SHP77 treated with DMSO at 0.1 percent for 48 hours (cell line): Measurements from ENCODE around the gene TRABD2A.

ENCODE experiments used
- DNase-seq: peaks from one replicate; lab custom pipeline; 2025; lab: John Stamatoyannopoulos, UW

Gene TRABD2A

DNA sequence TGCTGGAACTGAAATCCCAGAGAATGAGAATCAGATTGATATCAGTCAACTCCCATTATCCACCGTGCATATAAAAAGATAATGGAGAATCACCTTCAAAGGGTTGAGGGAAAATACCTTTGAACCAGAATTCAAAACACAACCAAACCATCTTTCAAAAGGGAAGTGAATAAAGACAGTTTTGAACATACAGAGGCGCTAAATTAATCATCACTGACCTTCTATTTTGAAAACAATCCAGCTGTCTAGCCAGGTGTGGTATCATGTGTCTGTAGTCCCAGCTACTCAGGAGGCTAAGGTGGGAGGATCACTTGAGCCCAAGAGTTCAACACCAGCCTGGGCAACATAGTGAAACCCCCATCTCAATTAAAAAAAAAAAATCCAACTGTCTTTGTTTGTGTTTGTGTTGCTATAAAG lies 63.6 kb downstream of the TRABD2A start:
- no peak for DNase-seq

DNA sequence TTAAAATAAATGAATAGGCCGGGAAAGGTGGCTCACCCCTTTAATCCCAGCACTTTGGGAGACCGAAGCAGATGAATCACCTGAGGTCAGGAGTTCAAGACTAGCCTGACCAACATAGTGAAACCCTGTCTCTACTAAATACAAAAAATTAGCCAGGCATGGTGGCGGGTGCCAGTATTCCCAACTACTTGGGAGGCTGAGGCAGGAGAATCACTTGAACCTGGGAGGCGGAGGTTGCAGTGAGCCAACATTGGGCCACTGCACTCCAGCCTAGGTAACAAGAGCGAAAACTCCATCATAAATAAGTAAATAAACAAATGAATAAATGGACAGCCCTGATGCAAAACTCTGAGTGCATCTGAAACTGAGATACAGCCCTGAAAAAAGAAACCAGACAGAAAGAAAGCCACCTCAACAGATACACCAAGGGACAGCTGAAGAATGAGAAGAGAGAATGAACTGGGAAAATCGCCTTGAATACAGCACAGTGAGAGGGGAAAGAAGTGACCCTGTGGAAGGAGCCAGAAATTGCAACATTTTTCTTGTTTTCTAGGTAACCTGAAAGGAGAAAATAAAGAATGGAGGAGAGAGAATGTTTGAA lies 64.4 kb downstream of the TRABD2A start:
- DNase-seq = no peak

DNA sequence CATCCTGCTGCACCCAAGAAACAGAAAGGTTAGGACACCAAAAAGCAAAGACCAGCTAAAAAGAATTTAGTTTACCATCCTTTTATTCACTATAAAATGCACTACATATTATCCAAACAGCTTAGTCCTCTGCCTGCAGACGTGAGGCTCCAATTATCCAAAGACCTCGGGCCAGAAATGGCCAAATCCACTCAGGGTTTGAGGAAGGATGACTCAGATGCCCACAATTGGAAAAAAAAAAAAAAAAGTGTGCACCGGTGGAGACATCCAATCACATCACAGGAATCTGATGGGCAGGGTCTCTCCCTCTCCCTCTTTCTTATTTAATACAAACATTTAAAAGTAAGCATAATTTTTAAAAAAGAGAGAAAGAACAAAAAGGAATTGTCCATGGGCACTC lies 65.7 kb downstream of the TRABD2A start:
- no peak for DNase-seq

DNA sequence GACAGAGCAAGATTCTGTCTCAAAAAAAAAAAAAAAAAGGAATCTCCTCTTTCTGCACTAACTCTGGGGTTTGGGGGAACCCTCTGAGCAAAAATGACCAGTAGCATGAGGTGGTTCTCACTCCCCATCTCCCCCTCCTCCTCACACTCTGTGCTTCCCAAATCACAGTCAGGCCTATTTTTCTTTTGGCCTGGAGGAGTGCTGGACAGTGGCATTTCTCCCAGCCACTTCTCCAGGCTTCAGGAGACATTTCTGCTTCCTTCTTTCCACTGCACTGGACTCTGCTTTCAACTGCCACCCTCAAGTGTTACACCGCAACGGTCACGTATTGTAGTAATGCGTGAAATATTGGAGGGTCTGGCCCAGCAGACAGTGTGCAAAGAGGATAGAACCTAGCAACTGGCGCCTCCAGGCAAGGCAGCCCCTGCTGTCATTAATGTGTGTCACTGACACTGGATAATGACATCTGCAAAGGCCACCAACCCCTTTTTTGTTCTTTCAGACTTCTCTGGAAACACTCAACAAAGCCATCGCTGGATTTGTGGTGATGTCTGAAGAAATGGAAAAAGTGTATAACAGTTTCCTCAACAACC lies 68.9 kb downstream of the TRABD2A start:
- DNase-seq = no peak

DNA sequence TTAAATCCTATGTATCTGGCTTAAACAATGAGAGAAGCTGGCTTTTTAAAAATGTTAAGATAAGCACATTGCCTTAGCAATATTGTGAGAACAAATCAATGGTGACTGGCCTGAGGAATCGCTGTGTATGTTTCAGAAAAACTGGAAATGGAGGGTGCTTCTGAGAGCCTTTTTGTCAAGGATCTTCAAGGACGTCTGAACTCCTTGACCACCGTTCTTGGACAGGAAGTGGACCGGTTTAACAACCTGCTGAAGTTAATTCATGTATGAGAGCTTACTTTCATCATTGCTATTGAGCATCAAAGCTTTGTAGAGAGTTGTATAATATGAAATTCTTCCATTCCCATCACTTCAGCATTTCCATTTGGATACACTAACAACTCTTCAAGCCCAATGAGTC lies 72.6 kb downstream of the TRABD2A start:
- no peak for DNase-seq

DNA sequence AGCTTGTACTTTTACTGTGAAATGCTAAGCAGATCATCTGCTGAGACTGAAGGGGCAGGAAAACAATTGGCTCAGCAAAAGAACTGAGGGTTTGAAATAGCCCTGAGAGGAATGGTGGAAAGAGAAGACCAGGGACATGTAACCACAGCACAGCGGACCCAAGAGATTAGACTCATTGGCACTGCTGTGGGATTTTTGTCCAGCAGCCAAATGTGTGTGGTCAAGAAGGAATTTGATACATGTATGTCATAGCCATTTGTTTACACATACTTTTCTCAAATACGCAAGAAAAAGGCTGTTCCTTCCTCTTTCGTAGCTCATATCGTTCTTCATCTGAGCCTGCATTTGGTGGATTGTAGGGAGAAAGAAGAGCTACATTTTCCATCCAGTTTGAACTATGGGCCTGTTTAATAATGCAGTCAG lies 73.8 kb downstream of the TRABD2A start:
- DNase-seq = no peak

DNA sequence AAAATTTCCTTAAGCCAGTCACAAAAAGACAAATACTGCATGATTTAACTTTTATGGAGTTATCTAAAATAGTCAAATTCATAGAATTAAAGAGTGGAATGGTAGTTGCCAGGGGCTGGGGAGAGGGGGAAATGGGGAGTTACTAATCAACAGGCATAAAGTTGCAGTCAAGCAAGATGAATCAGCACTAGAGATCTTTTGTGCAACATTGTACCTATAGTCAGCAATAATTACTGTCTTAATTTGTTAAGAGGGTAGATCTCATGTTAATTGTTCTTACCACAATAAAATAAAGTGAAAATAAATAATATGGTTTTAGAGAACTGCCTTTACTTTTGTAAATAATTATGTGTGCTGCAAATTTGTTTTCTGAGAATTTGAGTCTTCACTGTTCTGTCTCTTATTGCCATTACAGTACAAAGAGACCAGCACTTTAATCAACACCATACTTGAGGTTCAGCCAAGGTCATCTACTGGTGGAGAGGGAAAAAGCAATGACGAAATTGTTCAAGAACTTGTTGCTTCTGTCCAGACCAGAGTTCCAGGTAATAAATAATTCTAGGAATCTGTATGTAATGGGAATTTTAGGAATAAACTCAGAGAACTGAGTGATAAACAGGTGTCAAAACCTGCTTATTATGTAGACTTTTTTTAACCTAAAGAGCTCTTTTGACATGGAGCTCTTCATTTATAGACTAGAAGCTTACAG lies 75.5 kb downstream of the TRABD2A start:
- no peak for DNase-seq

DNA sequence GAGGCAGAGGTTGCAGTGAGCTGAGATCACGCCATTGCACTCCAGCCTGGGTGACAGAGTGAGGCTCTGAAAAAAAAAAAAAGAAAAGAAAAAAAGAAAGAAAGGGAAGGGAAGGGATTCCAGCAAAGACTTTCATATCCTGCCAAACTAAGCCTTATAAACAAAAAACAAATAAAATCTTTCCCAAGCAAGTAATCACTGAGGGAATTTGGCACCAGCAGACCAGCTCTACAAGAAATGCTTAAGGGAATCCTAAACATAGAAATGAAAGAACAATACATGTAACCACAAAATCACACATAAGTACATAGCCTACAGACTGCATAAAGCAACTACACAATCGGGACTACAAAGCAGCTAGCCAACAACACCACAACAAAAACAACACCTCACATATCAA lies 79.1 kb downstream of the TRABD2A start:
- no peak for DNase-seq

DNA sequence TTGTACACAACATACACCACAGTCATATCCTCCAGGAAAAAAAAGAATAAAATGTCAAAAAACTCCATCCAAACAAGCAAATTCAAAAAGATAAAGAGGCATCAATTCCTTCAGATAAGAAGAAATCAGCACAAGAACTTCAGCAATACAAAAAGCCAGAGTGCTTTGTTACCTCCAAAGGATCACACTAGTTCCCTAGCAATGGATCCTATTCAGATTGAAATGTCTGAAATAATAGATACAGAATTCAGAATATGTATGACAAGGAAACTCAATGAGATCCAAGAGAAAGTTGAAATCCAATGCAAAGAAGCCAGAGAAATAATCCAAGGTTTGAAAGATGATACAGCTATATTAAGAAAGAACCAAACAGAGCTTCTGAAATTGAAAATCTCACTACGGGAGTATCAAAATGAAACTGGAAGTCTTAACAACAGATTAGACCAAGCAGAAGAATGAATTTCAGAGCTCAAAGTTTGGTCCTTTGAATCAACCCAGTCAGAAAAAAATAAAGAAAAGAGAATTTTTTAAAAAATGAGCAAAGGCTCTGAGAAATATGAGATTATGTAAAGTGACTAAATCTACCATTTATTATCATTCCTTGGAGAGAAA lies 80.6 kb downstream of the TRABD2A start:
- DNase-seq = no peak

DNA sequence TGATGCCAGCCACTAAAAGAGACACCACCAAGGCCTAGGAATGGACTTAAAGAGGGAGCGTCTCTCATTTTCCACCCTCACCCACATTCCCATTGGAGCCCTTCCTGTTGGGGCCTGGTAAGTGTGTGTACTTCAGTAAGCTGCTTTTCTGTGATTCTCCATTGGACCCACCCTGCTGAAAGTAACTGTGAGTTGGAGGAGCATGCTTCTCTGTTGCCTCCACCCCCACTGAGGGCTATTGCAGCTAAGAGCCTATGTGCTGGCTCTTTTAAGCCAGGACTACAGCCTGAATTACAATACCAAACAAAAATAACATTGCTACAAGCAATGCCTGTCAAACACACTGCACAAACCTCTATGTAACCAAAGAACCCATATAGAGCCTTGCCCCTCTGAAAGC lies 81.1 kb downstream of the TRABD2A start:
- DNase-seq = no peak

DNA sequence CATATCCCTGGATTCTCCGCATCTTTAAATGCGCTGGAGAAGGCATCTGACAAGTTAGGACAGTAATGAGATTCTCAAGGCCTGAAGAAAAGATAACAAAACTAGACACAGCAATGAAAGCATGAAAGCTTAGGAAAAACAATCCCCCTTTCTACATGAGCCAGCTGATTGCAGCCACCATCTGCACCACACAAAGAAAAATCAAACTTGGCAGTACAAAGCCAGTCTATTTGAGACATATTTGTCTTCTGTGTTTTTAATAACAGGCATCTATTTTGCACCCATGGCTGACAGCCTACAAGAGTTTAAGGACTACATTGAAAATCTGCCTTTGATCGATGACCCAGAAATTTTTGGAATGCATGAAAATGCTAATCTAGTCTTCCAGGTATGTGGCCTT lies 83.6 kb downstream of the TRABD2A start:
- DNase-seq = no peak

DNA sequence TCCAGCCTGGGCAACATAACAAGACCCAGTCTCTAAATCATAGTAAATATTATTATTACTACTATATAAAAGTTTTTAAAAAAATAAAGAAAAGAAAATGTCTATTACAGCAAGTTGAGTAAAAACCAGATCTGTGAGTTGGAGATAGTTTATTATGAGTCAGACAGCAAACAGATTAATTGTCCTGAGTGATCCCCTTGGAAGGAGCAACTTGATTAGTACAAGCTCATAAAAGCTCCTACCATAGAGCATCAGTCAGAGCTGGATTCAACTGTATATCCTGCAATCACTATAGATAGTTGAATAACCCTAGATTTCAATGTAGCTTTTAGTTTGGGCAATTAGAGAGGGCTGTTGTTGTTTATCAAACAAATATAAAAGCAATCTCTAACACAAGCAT lies 84.1 kb downstream of the TRABD2A start:
- DNase-seq = no peak

DNA sequence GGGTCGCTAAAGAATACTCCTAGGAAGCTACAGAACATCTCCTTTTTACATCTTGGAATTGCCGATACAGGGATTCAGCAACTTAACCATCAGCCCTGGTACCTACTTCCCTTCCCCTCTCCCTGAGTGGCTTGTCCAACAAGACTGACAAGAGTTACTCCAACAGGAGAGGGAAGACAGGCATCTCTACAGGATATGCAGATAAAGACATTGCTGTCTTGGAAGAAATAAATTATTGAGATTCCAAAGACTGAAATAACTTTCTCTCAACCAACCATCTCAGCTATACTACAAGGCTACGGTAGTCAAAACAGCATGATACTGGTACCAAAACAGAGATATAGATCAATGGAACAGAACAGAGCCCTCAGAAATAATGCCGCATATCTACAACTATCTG lies 87.2 kb downstream of the TRABD2A start:
- DNase-seq = no peak

DNA sequence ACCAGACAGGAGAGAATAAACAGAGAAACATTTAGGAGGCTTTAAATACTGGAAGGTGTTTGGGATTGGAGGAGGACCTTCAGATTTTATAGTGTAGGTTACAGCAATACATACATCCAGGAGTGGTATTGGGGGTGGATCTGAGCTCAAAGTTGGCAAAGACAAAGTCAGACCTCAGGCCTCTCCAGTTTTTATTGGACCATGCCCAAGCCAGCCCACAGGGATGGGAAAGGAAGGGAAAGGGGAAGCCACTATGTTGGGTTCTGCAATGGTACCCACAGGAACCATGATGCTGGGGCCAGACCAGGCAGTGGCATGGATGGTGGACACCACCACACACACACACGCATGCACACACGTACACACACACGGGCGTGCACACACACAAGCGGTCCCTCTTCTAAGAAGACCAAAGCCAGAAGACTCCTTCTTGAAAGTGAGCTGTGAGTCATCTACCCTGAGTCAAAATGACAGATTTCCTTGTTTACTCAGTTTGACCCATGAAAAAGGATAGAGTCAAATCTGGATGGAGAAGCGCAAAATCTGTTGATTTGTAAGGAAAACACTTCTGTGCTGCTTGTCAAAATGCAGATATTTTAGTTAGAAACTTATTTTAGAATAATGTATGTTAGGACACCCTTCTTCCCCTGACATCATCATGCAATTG lies 87.9 kb downstream of the TRABD2A start:
- no peak for DNase-seq

DNA sequence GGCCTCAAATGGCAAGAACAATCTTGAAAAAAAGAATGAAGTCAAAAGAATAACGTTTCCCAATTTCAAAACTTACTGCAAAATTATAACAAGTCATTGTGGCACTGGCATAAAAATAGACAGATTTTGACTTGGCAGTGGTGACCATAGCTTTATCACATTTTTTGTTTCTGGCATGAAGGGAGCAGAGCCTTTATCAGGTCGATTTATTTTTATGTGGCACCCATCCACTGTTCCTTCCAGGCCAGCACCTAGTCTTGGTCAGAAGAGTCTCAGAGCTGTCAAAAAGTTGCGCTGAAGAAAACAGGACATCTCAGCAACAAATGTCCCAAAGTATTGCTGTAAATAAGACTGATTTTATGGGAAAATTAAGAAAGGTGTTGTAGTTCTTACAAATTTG lies 92.4 kb downstream of the TRABD2A start:
- no peak for DNase-seq

DNA sequence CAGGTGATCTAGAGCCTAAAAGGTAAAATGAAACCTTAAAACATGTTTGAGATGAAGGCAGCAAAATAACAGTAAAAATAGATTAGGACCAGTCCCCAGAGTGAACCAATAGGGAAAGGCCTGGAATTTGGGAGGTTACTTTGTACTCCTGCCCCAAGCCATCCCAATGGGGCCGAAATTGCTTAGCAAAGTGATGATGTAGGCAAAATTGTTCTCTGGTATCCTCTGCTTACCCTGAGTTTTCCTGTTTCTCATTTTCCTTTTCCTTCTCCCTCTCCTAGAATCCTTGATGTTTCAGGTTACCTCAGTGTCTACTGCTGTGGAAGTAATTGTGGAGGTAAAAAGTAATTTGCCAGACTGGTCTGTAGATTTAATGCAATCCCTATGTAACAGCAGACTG lies 92.9 kb downstream of the TRABD2A start:
- DNase-seq = no peak

DNA sequence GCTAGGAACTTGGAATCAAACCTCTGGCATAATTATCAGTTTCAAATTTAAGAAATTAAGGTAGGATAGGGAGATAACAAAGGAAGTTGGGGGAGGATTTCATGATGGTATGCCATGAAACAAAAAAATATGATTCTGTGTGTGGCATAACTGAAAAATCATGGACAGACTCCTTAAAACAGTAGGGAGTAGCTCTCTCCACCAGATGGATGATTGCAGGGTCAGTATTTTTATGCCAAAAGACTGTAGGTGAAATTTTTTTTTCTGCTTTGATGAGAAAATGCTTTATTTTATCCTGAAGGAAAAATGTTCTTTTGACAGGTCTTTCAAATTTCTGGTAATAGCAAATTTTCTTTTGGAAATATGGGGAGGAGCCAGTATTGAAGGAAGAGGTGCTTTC lies 94.3 kb downstream of the TRABD2A start:
- DNase-seq = no peak

DNA sequence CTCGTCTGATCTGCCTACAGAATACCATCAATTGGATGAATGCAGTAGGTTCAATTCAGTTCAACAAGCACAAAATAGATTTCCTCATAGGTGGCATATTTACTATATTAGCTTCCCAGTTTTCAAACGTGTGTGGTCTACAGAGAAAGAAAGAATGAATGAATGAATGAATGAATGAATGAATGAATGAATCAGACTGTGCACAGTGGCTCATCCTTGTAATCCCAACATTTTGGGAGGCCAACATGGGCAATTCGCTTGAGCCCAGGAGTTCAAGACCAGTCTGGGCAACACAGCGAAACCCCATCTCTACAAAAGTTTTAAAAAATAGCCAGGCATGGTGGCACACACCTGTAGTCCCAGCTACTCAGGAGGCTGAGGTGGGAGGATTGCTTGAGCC lies 94.9 kb downstream of the TRABD2A start:
- DNase-seq = no peak

DNA sequence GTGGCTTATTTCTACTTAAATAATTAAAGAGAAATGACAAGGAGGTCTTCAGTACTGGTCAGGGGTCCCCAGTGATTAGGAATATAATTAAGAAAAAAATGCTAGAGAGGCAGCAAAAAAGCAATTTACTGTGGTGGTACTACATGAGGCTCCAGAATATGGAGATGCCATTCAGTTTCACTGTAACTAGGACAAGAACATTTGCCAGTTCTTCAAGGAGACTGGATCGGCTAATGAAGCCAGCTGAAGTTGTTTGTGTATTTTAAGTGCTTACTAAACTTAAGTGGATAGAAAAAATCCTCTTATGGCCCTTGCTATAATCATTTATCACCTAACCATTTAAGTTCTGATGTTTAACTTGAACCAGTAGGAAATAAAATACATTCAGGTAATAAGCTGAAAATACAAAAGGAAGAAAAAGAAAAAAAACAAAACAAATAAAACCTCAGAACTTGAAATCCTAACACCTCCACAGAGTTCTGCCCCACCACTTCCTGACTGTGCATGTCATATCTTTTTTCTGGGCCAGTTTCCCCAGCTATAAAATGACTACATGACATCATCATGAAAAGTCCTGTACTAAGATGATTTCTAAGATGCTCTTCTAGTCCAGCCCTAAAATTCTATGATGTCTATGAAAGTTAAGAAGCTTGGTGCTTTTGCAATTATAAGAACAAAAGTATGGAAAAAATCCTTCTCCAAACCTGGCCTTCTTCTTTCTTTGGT lies 98.0 kb downstream of the TRABD2A start:
- no peak for DNase-seq

DNA sequence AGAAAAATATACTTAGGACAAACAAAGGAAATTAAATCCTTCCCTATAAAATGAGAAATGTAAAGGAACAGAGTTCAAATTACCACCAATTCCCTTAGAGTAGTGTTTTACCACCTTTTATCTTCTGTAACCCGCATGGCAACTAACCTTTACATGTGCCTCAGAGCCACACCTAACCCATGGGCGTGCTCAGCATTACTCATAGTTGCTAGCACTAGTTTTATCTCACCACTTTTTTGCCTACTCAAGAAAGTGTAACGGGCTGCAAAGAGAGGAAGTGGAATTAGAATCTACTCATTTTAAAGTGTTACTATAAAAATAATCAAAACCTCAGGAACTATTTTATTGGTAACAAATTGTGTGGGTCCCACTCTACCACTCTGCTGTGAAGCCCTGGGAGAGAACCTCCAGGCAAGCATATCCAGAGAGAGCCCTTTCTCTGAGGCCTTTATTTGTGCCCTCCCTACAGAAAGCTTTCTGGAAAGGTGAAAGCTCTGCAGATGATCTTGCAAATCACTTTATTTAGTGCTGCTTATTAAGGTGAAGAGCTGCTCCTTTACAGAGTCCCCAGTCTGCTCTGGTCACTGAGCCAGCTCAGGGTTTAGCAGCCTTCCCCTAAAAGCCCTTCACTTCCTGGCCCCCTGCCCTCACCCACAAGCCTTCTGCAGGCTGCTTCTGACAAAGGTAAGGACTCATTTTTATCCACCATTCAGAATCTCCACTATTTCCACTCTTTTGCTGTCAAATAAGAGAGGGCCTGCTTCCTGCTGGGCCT lies 98.8 kb downstream of the TRABD2A start:
- no peak for DNase-seq

DNA sequence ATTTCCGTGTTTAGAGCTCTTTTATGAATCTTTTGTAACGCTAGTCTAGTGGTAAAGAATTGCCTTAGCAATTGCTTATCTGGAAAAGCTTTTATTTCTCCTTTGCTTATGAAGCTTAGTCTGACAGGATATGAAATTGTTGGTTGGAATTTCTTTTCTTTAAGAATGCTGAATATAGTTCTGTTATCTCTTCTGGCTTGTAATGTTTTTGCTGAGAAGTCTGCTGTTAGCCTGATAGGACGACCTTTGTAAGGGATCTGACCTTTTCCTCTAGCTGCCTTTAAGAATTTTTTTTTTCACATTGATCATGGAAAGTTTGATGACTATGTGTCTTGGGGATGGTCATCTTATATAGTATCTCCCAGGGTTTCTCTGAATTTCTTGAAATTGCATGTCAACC lies 101.1 kb downstream of the TRABD2A start:
- DNase-seq = no peak
